HK-2 (cell line): ENCODE data around the gene TRPC4AP.

Experiments
- DNase-seq: peaks from one replicate; pipeline ENCODE4 v3.0.0-alpha.2; 2018; ENCODE audit not compliant: unreplicated experiment

TRPC4AP gene

DNA sequence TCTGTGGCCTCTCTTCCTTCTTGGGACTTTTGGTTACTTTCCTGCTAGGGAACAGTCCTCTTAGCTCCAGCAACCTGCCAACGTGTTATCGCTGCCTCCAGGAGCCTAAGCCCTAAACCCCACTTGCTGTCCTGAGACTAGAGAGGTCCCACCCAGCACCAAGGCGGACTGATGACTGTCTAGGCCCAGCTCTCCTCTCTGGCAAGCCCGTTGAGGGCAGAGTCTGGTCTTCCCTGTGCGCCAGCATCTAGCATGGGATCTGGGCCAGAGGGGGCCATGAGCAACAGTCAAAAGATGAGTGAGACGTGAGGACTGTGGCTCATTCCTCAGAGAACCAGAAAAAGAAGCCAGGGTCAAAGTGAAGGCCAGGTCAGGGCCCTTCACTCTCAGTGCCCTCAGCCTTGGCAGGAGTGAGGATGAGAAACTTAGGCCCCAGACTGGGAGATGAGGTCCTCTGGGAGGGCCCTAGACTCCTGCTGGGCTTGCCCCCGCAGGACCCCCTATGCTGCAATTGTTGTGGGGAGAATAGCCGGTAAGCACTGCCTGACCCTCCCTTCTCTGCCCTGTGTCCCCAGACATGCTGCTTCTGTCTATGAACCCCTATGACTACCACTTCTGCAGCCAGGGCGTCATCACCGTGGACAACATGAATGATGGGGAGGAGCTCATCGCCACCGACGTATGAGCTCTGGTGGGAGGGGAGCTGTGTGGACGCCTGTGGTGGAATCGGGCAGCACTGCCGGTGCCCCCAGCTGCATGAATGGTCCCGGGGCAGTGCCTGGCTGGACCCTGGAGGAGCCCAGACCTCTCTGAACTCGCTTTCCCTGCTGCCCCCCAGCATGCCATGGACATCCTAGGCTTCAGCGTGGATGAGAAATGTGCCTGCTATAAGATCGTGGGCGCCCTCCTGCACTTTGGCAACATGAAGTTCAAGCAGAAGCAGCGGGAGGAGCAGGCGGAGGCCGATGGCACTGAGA is 106.0 kb downstream of the TRPC4AP start:
- DNase-seq, result no peak

DNA sequence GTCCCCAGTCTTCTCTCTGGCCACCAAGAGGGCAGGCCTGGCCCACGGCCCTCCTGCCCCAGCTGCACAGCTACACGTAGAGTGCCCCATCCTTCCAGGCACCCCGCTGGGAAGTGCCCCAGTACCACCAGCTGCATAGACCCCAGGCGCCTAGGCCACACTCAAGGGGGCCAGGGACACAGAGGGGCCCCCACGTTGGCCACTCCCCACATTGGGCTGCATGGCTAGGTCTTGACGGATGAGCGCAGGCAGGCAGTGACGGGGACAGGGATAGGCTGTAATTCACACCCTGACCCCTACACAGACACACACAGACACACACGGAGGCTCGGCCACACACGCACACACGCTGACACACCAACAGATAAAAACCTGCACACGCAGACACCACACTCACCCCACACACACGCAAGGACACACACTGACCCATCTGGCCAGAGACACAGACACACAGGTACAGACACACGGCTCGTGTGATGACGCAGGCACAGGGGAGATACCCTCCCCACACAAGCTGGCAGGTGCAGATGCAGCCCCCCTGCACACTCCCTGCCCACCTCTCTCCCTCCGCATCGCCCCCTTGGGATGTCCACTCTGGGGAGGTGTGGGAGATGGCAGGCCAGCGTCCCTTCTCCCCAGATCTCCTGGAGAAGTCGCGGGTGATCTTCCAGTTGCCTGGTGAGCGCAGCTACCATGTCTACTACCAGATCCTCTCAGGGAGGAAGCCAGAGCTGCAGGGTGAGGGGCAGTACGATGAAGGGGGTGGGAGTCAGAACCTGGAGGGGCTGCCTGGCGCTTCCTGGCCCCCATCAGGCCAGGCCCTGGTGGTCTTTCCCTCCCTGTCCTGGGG is 106.9 kb downstream of the TRPC4AP start:
- no peak for DNase-seq

DNA sequence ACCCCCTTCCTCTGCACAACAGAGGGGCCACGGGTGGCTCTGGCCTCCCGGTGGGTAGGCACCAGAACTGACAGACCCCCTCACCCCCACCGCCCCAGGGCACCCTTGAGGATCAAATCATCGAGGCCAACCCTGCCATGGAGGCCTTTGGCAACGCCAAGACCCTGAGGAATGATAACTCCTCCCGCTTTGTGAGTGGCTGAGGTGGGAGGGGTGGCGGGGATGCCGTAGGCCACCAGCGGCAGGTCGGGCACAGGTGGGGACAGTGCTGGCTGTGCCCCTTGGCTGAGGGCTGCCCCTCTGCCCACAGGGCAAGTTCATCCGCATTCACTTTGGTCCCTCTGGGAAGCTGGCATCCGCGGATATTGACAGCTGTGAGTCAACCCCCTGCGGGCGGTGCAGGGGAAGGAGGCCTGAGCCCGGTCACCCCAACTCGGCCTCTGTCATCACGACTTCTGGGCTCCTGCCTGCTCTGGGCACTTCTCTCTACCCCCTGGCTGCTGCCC is 107.8 kb downstream of the TRPC4AP start:
- no peak for DNase-seq

DNA sequence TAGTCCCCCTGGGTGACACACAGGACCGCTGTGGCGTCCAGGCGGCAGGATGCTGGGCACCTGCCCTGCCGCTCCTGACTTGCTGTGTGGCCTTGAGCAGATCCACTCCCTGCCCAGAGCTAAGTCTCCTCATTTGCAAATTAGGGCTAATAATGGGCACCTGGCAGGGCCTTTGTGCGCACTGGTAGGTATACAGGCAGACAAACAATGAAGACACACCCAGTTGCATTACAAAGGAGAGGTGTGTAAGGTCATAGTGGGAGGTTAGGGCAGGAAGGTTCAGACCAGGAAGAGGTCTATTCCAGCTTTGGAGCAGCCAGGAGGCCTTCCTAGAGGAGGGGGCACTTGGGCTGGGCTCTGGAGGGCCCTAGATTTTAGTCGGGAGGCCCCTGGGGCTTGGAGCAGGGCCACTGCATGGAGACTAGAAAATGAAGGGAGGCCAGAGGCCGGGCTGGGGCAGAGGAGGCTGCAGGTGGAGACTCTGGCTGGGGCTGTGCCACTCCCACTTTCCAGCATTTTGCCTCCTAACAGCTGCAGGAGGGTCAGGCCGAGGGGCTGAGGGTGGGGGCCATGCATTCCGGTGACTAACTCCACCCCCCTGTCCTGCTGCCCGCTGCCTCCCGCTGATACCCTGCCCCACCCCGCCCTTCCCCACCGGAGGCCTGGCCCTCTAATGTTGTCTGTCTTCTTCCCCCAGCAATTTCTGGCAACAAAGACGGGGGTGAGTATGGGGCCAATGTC is 108.4 kb downstream of the TRPC4AP start:
- no peak for DNase-seq

DNA sequence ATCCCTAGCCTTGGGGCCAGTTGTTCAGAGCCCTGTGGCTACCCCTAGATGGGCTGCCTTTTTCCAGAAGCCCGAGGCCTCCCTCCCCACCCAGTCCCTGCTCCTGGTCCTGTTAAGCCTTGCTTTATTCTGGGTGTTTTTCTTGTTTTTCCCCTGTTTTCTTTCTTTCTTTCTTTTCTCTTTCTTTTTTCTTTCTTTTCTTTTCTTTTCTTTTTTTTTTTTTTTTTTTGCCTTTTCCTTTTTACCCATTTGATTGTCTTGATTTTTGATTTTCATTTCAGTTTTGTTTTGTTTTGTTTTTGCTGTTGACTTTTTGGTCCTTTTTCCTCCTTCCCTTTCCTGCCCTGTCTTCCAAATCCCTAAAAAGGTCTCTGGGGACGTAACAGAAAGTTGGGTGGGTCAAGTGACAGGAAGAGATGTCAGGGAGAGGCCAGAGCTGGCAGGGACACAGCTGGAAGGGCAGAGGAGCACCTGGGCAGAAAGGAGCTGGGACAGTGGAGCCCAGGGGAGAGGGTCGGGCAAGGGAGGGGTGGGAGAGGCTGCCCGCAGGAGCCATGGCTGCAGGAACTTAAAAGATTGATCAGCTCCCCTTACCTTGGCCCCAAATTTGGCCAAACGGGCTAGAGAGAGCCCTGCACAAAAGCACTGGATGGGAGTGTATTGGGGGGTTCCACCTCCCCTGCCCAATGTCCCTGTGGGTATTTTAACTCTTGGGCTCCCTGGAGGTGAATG is 109.4 kb downstream of the TRPC4AP start:
- no peak for DNase-seq

DNA sequence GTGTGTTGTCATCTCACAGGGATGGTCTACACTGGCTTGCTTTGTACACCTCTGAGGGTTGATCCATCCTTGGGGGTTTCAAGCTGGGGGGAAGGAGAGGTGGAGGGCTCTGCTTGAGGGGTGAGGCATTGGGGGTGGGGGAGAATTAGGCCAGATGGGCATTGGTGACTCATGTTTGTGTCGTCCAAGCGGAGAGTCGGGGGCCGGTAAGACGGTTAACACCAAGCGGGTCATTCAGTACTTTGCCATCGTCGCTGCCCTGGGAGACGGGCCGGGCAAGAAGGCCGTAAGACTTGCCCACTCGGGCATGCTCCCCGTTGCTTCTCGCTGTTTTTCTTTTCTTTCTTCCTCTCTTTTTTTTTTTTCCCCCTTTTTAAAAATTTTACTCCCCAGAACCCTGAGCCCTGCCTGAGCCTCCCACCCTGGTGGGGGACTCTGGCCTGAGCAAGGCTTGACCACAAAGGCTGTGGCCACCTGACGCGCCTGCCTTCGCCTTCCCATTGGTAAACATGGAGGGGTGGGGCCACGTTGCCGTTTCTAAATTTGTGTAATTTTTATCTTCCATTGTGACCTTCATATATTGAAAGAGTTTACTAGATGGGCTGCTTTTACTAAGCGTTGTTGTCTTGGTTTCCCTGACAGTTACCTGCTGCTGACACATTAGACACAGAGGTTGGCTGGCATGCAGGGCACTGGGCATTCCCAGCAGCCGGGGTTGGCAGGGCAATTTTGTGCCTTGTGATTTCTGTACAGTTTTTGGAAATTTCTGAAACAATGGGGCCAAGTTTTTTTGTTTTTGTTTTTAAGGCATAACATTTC is 110.1 kb downstream of the TRPC4AP start:
- DNase-seq, result no peak

DNA sequence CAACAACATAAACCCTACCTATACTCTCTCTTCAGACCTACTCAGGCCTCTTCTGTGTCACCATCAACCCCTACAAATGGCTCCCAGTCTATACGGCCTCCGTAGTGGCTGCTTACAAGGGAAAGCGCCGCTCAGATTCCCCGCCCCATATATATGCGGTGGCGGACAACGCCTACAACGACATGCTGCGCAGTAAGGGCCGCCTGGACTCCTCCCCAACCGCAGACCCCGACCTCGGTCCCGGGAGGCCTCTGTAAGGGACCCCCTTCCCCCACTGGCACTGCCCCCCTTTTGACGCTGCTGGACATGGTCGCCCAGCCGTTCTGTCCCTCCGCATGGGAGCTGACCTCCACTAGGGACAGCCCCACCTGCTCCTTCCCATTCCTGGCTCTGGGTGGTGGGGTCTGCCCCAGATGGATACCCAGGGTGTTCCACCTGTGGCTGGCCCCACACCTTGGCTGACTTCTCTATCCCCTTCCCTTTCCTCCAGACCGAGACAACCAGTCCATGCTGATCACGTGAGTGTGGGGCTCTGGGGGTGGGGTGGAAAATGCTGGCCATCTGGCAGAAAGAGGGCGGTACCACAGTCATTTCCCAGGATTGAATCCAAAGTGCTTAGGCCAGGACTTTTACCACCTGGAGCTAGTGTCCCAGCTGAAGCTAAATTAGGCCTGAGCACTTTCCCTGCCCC is 111.9 kb downstream of the TRPC4AP start:
- DNase-seq, result no peak

DNA sequence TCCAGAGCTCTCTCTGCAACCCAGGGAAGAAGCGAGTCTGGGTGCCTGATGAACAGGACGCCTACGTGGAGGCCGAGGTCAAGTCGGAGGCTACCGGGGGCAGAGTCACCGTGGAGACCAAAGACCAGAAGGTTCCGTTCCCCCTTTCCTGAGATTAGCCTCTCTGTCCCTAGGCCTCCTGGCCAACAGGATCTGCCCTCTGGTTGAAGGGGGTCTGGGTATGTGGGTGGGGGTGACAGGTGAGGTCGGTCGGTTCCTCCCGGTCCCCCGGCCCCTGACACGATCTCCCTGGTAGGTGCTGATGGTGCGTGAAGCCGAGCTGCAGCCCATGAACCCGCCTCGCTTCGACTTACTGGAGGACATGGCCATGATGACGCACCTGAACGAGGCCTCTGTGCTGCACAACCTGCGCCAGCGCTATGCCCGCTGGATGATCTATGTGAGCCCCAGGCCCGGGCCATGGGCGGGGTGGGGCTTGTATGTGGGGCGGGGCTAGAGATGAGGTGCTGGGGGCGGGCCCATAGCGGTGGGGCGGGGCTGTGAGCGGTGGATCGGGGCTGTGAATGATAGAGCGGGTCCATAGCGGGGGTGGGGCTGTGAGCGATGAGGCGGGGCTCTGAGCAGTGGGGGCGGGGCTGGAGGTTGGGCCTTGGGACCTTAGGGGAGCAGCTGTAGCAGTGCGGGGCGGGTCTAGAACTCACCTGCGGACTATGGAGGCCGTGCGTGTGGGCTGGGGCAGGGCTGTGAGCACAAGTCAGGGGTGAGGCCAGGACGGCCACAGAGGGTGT is 113.0 kb downstream of the TRPC4AP start:
- no peak for DNase-seq

DNA sequence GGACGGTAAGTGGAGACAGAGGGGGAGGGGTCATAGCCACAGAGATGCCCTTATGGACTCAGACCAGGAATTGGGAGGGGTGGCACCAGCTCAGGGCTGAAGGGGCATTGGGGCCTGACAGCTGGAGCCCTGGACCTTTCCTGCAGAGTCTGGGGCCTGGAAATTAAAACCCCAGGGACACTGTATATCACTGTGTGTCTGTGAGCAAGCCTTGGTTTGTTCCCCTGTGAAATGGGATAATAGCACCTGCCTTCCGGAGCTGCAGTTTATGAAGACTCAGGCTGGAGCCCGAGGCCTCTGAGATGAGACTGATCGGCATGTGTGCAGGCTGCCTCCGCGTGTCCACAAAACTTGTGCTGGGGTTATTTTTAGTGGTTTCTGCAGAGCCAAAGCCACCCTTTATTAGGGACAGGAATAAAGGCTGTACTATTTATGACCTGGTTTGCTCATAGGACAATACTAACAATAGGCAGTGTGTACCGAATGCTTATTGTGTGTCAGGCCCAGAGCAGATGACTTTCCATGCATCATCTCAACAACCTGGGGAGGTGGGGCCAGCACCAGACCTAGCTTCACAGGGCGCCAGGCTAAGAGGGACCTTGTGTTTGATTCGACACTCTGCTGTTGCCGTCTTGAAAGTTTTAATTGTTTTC is 114.4 kb downstream of the TRPC4AP start:
- DNase-seq, result no peak

DNA sequence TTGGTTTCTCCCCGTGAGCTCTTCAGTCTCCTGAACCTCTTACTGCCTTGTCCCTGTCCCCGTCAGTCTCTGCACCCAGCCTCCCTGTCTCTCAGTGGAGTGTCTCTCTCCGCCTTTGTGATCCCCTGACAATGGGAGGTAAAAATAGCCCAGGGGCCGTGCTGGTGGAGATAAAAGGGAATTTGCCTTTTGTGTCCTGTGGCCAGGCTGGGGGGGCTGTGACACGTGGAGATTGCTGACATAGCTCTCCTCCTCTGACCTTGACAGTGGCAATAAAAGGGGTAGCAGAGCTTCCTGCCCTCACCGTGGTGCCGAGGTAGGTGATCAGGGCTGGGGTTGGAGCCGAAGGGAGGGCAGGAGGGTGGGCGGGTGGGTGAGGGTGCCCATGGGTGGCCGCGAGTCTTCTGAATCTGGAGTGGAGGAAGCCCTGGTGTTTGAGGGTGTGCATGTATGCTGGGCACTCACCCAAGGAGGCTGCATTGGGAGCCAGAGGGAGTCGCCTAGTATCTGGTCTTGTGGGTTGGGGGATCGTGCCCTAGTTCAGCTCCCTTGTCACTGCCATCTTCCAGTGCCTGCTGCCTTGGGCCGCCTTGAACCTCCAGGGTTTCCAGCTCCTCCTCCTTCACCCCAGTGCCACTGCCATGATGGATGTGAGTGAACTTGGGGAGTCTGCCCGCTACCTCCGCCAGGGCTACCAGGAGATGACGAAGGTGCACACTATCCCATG is 115.1 kb downstream of the TRPC4AP start:
- no peak for DNase-seq

DNA sequence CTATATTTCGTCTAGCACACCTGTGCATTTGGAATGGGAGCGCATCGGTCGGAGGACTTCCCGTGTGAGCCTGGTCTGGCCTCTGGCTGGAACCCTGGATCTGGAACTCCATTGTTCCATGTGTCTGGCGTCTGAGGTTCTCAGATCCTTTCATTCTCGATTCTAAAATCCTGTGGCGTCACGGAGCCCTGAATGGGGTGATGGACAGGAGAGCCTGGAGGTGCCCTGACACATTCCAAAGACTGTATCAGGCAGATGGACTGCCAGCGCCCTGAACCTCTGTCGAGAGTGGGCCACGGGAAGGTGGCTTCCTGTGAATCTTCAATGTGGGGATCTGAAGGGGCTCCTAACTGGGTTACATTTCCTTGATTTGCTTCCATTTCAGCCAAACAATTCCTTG is 116.3 kb downstream of the TRPC4AP start:
- DNase-seq, result no peak

DNA sequence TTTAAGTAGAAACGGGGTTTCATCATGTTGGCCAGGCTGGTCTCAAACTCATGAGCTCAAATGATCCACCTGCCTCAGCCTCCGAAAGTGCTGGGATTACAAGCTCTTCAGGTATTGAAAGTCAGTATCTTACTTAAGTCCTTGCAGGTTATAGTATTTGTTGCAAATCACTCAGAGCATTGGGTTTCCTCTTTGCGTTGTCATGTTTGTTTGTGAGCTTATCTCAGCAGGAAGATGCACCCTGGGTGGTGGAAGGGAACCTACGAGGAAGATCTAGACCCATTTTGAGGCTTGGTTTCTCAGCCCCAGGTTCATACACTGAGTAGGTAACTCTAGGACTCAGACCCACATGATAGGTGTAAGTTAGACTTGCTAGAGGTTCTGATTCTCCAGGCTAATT is 118.4 kb downstream of the TRPC4AP start:
- no peak for DNase-seq

DNA sequence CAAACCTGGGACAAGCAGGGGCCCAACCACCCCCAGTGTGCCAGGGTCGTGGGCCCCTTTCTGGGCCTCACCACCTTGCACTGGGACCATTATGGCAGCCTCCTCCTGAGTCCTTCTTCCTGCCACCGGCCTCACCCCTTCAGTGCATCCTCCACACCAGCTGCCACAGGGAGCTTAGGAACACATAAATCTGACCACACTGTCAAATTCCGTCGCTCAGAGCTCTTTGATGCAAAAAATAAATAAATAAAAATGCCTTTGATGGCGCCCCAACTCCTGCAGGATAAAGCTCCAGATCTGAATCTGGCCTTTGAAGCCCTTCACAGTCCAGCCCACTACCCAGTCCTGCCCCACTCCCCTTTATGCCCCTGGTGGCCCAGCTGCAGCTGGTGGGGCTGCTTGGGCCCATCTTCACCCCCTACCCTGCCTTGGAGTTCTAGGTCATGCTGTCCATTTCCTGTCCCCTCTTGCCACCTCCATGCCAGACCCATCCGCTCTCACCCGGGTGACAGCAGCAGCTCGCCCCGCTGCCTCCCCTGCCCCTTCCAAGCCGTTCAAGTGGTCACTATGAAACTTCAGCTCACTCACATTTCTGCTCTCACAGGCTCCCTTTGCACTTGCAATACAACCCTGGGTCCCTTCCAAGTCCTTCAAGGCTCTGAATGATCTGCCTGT is 120.9 kb downstream of the TRPC4AP start:
- DNase-seq, result no peak

DNA sequence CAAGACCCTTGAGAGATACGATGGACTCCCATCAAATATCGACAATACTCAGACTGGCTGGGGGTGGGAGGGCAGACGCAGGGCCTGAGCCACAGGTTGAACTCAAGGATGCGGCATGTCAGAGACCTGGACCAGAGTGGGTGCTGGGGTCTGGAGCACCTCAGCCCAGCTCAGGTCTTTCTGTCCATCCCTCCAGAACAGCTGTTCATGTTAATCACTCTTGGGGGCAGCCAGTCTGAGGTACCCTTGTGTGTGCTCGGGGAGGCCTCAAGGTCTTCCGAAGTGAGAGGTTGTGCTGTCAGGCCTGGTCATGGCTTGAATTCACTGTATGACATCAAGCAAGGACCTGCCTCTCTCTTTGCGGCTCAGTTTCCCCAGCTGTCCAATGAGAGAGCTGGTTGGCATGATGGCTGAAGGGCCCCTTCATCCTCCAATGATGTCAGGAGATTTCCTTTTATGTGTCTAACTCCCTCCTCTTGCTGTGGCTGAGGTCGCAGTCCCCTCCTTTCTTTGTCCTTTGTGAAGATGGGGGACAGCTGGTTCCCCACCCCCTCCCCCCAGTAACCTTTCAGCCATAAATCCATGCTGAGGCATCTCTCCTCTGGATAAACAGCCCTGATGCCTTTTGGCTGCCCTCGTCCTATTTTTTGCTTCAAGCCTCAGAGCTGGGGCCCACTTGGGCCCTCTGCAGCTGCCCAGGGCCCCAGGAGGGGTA is 121.6 kb downstream of the TRPC4AP start:
- DNase-seq, result no peak

DNA sequence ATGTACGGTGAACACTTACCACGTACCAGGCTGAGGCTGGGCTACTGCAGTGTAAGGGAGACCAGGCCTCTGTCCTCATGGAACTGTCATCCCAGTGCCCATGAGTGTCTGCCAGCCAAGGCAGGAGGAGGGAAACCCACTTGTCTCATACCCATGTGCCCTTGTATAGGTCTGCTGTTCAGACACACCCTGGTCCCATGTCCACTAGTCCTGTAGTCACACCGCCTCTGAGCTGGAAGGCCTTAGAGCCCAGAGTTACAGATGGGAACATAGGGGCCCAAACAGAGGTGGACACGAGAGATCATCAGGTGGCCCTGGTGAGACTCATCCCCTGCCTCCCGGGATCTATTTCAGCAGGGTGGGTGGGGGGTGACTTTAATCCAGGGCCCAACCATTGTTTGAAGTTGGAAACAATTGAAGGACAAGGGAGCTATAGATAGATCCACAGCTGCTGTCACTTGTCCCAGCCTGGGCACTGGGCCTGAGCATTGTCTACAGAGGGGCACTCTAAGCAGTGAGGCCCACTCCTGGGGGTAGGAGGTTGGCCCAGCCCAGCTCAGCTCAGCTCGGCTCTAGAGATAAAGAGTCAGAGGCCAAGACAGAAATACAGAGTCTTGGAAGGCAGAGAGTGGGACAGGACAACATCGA is 122.3 kb downstream of the TRPC4AP start:
- DNase-seq, result no peak
